WTC11 (cell line): ENCODE measurements around the gene THSD4.

Experiments
- ZNF423 ChIP-seq: fragments of 250-450 bp; sonication (Bioruptor Pico); IDR thresholded peaks from 2 replicates; pipeline ENCODE4 v2.1.2; 2022; ENCODE audit warnings: mild to moderate bottlenecking, moderate library complexity
- TF ChIP-seq, protein P1 (sequence below): fragments of 200-600 bp; IDR thresholded peaks from 2 replicates; pipeline ENCODE4 v1.8.0; 2022; ENCODE audit warnings: antibody characterized with exemption
- TF ChIP-seq, protein P2 (sequence below): sonication (generic); formaldehyde crosslinking; IDR thresholded peaks from 2 replicates; pipeline ENCODE4 v1.8.0; 2022; ENCODE audit warnings: mild to moderate bottlenecking, missing genetic modification reagents
- TF ChIP-seq, protein P3 (sequence below): sonication (generic); formaldehyde crosslinking; IDR thresholded peaks from 2 replicates; pipeline ENCODE4 v1.8.0; 2022; ENCODE audit warnings: mild to moderate bottlenecking, missing genetic modification reagents

DNA sequence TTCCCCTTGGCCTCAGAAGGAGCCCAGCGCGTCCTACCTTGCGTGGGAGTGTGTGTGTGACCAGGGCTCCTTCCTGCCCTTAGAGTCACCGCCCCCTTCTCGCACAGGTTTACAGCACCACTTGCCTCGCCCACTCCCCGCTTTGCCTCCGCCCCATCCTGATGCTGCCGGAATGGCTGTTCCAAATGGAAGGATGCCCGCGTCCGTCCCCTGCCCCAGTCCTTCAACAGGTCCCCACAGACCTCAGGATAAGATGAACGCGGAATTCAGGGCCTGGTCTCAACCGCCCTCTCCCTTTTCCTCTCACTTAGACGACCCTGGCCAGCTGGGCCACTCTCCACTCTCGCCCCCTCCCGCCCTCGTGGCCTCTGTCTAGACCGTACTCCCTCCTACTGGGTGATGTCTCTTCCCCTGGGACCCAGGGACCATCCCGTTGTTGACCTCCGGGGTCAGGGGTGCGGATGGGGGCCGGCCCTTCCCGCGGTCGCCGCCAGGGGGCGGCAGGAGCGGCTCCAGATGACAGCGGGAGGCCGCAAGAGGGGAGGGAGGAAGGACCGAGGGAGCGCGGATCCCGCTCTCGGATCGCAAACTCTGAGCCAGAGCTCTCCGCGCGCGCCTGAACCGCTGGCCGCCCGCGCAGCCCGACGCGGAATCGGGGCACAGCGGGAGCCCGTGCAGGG lies at the start of gene THSD4:
- TF ChIP-seq, protein P1, sequence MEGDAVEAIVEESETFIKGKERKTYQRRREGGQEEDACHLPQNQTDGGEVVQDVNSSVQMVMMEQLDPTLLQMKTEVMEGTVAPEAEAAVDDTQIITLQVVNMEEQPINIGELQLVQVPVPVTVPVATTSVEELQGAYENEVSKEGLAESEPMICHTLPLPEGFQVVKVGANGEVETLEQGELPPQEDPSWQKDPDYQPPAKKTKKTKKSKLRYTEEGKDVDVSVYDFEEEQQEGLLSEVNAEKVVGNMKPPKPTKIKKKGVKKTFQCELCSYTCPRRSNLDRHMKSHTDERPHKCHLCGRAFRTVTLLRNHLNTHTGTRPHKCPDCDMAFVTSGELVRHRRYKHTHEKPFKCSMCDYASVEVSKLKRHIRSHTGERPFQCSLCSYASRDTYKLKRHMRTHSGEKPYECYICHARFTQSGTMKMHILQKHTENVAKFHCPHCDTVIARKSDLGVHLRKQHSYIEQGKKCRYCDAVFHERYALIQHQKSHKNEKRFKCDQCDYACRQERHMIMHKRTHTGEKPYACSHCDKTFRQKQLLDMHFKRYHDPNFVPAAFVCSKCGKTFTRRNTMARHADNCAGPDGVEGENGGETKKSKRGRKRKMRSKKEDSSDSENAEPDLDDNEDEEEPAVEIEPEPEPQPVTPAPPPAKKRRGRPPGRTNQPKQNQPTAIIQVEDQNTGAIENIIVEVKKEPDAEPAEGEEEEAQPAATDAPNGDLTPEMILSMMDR, result peak; percentile 96
- no peak for TF ChIP-seq ZNF423 (CRISPR knock-in tag)
- TF ChIP-seq, protein P2, sequence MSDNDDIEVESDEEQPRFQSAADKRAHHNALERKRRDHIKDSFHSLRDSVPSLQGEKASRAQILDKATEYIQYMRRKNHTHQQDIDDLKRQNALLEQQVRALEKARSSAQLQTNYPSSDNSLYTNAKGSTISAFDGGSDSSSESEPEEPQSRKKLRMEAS (CRISPR knock-in tag), result peak; percentile 60
- TF ChIP-seq, protein P3, sequence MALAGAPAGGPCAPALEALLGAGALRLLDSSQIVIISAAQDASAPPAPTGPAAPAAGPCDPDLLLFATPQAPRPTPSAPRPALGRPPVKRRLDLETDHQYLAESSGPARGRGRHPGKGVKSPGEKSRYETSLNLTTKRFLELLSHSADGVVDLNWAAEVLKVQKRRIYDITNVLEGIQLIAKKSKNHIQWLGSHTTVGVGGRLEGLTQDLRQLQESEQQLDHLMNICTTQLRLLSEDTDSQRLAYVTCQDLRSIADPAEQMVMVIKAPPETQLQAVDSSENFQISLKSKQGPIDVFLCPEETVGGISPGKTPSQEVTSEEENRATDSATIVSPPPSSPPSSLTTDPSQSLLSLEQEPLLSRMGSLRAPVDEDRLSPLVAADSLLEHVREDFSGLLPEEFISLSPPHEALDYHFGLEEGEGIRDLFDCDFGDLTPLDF (CRISPR knock-in tag), result no peak
